Activated CD4-positive, alpha-beta T cell treated with anti-CD3 and anti-CD28 coated beads, Interleukin-2, amount 10 ng/mL, durations not matched to agents 24 days and 14 days (primary cell): ENCODE measurements around the gene EDEM3. TPM values are rescaled to one million over a fixed set of nuclear protein-coding genes. Genes with fewer than 3 reads are reported as not detected.

Source experiments
- DNase-seq: peaks from one replicate; pipeline ENCODE4 v3.0.0; 2022
- H3K27ac Mint-ChIP-seq: one replicate; pipeline ENCODE4 v1.8.0; 2022; ENCODE audit warnings: mild to moderate bottlenecking, mixed read lengths
- H3K27me3 Mint-ChIP-seq: one replicate; pipeline ENCODE4 v1.8.0; 2022; ENCODE audit warnings: mixed read lengths
- H3K36me3 Mint-ChIP-seq: one replicate; pipeline ENCODE4 v1.8.0; 2022; ENCODE audit warnings: low read depth, mild to moderate bottlenecking, mixed read lengths
- H3K4me1 Mint-ChIP-seq: one replicate; pipeline ENCODE4 v1.8.0; 2021; ENCODE audit warnings: mixed read lengths
- H3K4me3 Mint-ChIP-seq: one replicate; pipeline ENCODE4 v1.8.0; 2022; ENCODE audit warnings: mild to moderate bottlenecking, moderate library complexity, mixed read lengths
- H3K9me3 Mint-ChIP-seq: one replicate; pipeline ENCODE4 v1.8.0; 2021; ENCODE audit warnings: mixed read lengths
- intact Hi-C: fragments of 100-400 bp; cut with micrococcal nuclease; formaldehyde crosslinking; loops from one replicate; pipeline ENCODE4 v1.15.1; 2023
- total RNA-seq: library from RNA; stranded (reverse); gene quantifications from 2 replicates; pipeline ENCODE4 v1.2.3, GENCODE V29; 2022

The EDEM3 gene
- total RNA-seq, 1 donor from 2014 or later, result 28.3 TPM

DNA sequence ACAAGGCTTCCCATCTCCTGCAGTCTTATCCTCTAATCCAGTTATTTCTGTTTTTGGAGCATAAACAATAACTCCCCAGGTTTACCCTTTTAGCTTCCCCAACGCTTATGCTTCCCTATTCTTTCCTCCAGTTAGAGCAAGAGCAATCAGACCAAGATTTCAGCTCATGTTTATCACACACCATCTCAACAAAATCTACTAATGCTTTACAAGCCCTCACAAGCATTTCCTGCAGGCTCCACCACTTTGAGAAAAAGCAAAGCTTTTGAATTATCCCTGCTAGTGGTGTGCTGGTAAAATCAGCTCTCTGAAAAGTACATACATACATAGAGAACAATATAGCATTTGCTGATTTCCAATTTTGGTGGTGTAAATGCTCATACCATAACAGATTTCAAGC lies 92.9 kb downstream of the EDEM3 start:
- Mint-ChIP-seq H3K9me3 (no peaks in the 10 kb centered on the region), H3K4me1 (no peaks in the 10 kb centered on the region), H3K27me3 (peaks cover 35% of the 10 kb centered on the region), H3K27ac (no peak overlapping the region), H3K4me3 (no peak overlapping the region), H3K36me3 (no peaks in the 10 kb centered on the region)
- intact Hi-C loops, result no loop called here
- DNase-seq, result no peak

- intact Hi-C loops, result no loop called here
These were observed 94.0 kb downstream of the EDEM3 start for GRCh38 chr1:184660462-184661191.

GRCh38 chr1:184658055-184658454 lies 96.6 kb downstream of the EDEM3 start:
- no peak overlapping the region for H3K27ac Mint-ChIP-seq

More at GRCh38 chr1:184660462-184661191, 94.0 kb downstream of the EDEM3 start:
- H3K4me3 Mint-ChIP-seq, result no peak overlapping the region
- no peaks in the 10 kb centered on the region for H3K36me3 Mint-ChIP-seq
- H3K9me3 Mint-ChIP-seq, result no peaks in the 10 kb centered on the region
- DNase-seq, result no peak
- H3K27me3 Mint-ChIP-seq, result peaks cover 31% of the 10 kb centered on the region
- H3K4me1 Mint-ChIP-seq, result no peaks in the 10 kb centered on the region
- H3K27ac Mint-ChIP-seq, result no peak overlapping the region

GRCh38 chr1:184656221-184656620 lies 98.4 kb downstream of the EDEM3 start:
- Mint-ChIP-seq H3K4me3 (no peak overlapping the region), H3K9me3 (peaks cover 3% of the 10 kb centered on the region), H3K4me1 (no peaks in the 10 kb centered on the region), H3K36me3 (no peaks in the 10 kb centered on the region), H3K27me3 (peaks cover 13% of the 10 kb centered on the region), H3K27ac (no peak overlapping the region)
- DNase-seq, result no peak
- intact Hi-C loops, result no loop called here

More at GRCh38 chr1:184658055-184658454, 96.6 kb downstream of the EDEM3 start:
- H3K36me3 Mint-ChIP-seq, result no peaks in the 10 kb centered on the region
- no peaks in the 10 kb centered on the region for H3K4me1 Mint-ChIP-seq
- DNase-seq, result no peak
- H3K4me3 Mint-ChIP-seq, result no peak overlapping the region
- H3K9me3 Mint-ChIP-seq, result no peaks in the 10 kb centered on the region
- intact Hi-C loops, result no loop called here
- H3K27me3 Mint-ChIP-seq, result peaks cover 19% of the 10 kb centered on the region

DNA sequence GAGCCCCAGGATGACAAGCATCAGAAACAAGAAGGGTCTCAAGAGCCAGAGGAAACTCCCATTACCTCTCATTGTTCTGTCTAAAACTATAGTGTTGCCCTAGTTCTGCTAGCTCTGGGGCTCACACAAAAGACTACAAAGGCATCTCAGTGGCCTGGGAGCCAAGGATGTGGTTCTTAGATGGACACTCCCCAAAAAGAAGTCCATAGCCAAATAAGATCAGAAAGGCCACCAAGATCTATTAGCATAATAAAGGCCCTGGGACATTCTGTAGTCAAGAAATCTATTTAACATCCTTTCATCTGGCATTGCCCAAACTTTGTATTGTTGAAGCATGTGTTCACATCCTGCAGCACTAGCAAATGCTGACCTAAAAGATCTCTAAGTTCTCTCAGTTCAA lies 99.5 kb downstream of the EDEM3 start:
- no peak overlapping the region for H3K4me3 Mint-ChIP-seq
- no peaks in the 10 kb centered on the region for H3K36me3 Mint-ChIP-seq
- H3K9me3 Mint-ChIP-seq, result peaks cover 3% of the 10 kb centered on the region
- intact Hi-C loops, result no loop called here
- no peaks in the 10 kb centered on the region for H3K4me1 Mint-ChIP-seq
- DNase-seq, result no peak
- no peak overlapping the region for H3K27ac Mint-ChIP-seq
- peaks cover 7% of the 10 kb centered on the region for H3K27me3 Mint-ChIP-seq

DNA sequence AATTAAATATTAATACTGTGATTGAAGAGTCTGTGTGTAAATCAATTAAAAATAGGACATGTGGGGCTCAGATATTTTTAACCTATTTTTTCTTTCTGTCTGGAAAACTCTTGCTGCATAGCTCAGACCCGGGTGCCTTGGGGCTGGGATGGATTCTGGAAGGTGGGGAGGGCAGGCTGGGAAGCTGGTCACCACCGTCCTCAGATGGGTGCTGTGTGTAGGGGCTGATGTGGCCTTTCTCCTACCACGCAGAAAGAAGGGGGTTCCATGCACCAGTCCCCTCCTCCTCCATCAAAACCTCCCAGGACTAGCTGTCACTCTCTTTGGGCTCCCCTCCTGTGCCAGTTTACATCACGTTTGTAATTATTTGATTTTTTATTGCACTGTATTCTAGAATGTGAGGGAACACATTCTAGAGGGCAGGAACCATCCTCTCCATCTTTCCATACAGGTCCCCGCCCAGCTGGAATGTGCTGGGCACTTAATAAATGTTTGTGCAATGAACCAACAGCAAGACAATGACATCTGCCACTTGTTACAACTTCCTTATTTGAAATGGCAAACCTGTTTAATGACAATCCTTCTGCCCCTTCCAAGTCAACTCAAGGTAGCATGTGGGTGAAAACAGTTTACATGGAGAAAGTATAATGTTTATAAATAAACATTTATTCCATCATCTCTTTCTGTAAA lies 104.3 kb downstream of the EDEM3 start:
- peaks cover 2% of the 10 kb centered on the region for H3K27me3 Mint-ChIP-seq
- no peaks in the 10 kb centered on the region for H3K4me1 Mint-ChIP-seq
- no peak for DNase-seq
- intact Hi-C loops, result no loop called here
- H3K36me3 Mint-ChIP-seq, result no peaks in the 10 kb centered on the region
- H3K27ac Mint-ChIP-seq, result no peak overlapping the region
- H3K4me3 Mint-ChIP-seq, result no peak overlapping the region
- peaks cover 3% of the 10 kb centered on the region for H3K9me3 Mint-ChIP-seq

DNA sequence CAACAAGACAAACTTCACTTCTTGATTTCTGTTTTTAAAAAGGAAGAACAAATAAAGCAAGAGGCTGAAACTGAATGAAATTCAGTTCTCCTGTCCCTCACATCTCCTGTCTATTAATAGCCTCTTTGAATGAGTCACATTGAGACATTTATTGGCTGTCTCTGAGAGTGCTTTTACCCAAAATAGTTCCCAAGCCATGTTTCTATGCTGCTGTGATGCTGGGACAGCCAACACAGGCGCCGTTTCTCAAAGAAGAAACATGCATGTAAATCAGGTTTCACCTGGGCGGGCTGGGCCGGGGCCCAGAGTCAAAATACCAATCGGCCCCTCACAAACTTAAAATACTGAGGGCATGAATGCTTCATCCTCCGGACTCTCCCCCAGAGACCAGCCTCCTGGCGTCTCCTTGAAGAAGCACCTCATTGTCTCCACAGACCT lies 105.2 kb downstream of the EDEM3 start:
- Mint-ChIP-seq H3K9me3 (peaks cover 3% of the 10 kb centered on the region), H3K36me3 (no peaks in the 10 kb centered on the region), H3K4me3 (no peak overlapping the region), H3K27me3 (no peaks in the 10 kb centered on the region), H3K4me1 (no peaks in the 10 kb centered on the region), H3K27ac (no peak overlapping the region)
- DNase-seq, result no peak
- intact Hi-C loops, result no loop called here

DNA sequence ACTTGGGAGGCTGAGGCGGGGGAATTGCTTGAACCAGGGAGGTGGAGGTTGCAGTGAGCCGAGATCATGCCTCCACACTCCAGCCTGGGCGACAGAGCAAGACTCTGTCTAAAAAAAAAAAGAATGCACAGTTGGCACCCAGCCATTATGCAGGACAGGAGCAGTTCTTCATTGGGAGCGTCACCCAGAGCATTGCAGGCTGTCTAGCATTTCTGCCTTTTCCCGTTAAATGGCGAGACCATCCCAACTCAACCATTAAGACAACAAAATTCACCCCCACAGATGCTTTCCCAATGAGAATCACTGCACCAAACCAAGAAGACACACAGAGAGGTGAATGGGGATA lies 105.8 kb downstream of the EDEM3 start:
- no peak for DNase-seq
- H3K4me3 Mint-ChIP-seq, result no peak overlapping the region
- H3K27me3 Mint-ChIP-seq, result no peaks in the 10 kb centered on the region
- no peaks in the 10 kb centered on the region for H3K4me1 Mint-ChIP-seq
- H3K36me3 Mint-ChIP-seq, result no peaks in the 10 kb centered on the region
- H3K27ac Mint-ChIP-seq, result no peak overlapping the region
- intact Hi-C loops, result no loop called here
- H3K9me3 Mint-ChIP-seq, result peaks cover 3% of the 10 kb centered on the region

GRCh38 chr1:184648160-184648855 lies 106.3 kb downstream of the EDEM3 start:
- DNase-seq, result no peak
- Mint-ChIP-seq H3K27ac (no peak overlapping the region), H3K36me3 (no peaks in the 10 kb centered on the region), H3K4me3 (no peak overlapping the region), H3K9me3 (peaks cover 3% of the 10 kb centered on the region), H3K27me3 (no peaks in the 10 kb centered on the region), H3K4me1 (no peaks in the 10 kb centered on the region)
- intact Hi-C loops, result no loop called here

GRCh38 chr1:184647471-184647870 lies 107.2 kb downstream of the EDEM3 start:
- H3K36me3 Mint-ChIP-seq, result no peaks in the 10 kb centered on the region
- H3K27ac Mint-ChIP-seq, result no peak overlapping the region
- H3K4me1 Mint-ChIP-seq, result no peaks in the 10 kb centered on the region
- H3K4me3 Mint-ChIP-seq, result no peak overlapping the region
- no peak for DNase-seq
- no peaks in the 10 kb centered on the region for H3K27me3 Mint-ChIP-seq
- H3K9me3 Mint-ChIP-seq, result peaks cover 3% of the 10 kb centered on the region
- intact Hi-C loops, result no loop called here

GRCh38 chr1:184646824-184647223 lies 107.8 kb downstream of the EDEM3 start:
- intact Hi-C loops, result no loop called here
- H3K4me1 Mint-ChIP-seq, result no peaks in the 10 kb centered on the region
- no peak for DNase-seq
- no peak overlapping the region for H3K27ac Mint-ChIP-seq
- H3K4me3 Mint-ChIP-seq, result no peak overlapping the region
- H3K36me3 Mint-ChIP-seq, result no peaks in the 10 kb centered on the region
- H3K9me3 Mint-ChIP-seq, result peaks cover 3% of the 10 kb centered on the region
- H3K27me3 Mint-ChIP-seq, result no peaks in the 10 kb centered on the region

- no peaks in the 10 kb centered on the region for H3K4me1 Mint-ChIP-seq
- intact Hi-C loops, result no loop called here
- no peaks in the 10 kb centered on the region for H3K36me3 Mint-ChIP-seq
- H3K4me3 Mint-ChIP-seq, result no peak overlapping the region
- DNase-seq, result no peak
- no peak overlapping the region for H3K27ac Mint-ChIP-seq
- H3K9me3 Mint-ChIP-seq, result no peaks in the 10 kb centered on the region
- H3K27me3 Mint-ChIP-seq, result no peaks in the 10 kb centered on the region
These were observed 108.4 kb downstream of the EDEM3 start for GRCh38 chr1:184646178-184646701.

GRCh38 chr1:184644771-184645170 lies 109.9 kb downstream of the EDEM3 start:
- no peak for DNase-seq
- intact Hi-C loops, result no loop called here
- Mint-ChIP-seq H3K27ac (no peak overlapping the region), H3K4me3 (no peak overlapping the region), H3K36me3 (no peaks in the 10 kb centered on the region), H3K9me3 (no peaks in the 10 kb centered on the region), H3K27me3 (no peaks in the 10 kb centered on the region), H3K4me1 (no peaks in the 10 kb centered on the region)

DNA sequence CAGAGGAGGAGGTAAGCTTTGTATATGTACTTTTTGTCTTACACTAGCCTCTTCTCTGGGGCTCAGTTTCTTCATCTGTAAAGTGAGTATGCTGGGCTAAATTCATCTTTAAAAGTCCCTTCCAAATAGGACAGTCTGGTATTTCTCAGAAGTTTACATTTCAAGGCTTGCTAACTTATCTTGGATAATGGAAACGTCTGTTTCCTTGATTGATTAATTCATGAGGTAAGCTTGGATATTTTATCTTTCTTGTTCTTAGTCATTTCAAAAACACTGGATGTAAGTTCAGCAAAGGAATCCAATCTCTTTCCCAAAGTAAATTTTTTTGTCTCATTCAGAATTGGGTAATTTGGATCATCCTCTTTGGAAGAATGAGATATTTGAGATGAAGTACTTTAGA lies 111.0 kb downstream of the EDEM3 start:
- Mint-ChIP-seq H3K9me3 (no peaks in the 10 kb centered on the region), H3K27me3 (no peaks in the 10 kb centered on the region), H3K4me1 (no peaks in the 10 kb centered on the region), H3K4me3 (no peak overlapping the region), H3K27ac (no peak overlapping the region), H3K36me3 (no peaks in the 10 kb centered on the region)
- no peak for DNase-seq
- intact Hi-C loops, result no loop called here
